OCI-LY7 (cell line): ENCODE measurements around the gene CAPZB. TPM values are rescaled to one million over a fixed set of nuclear protein-coding genes. Genes with fewer than 3 reads are reported as not detected.

ENCODE experiments used
- BruUV-seq: library from RNA; stranded (reverse); fragments of 400-500 nt; replicated peaks from 2 replicates; lab custom pipeline; 2021; lab: Mats Ljungman, UMichigan
- CTCF ChIA-PET: fragments of 300-600 bp; sonication (Branson Sonifier 250); formaldehyde crosslinking; loops from one replicate; lab custom pipeline; 2022; ENCODE audit warnings: antibody characterized with exemption; ENCODE audit not compliant: unreplicated experiment; lab: Charles Lee
- POLR2A ChIA-PET: fragments of 300-600 bp; sonication (Branson Sonifier 250); formaldehyde crosslinking; loops from one replicate; lab custom pipeline; 2022; ENCODE audit warnings: antibody characterized with exemption; lab: Charles Lee
- DNase-seq: peaks from one replicate; pipeline ENCODE4 v3.0.0-alpha.2; 2015; ENCODE audit warnings: low spot score
- H2AFZ ChIP-seq: fragments of 200-600 bp; sonication (generic), shearing (Covaris generic); 2 replicates; pipeline ENCODE4 v1.6.1; 2014; ENCODE audit warnings: mild to moderate bottlenecking, antibody characterized with exemption, low read length, moderate library complexity
- H3K27ac ChIP-seq: fragments of 200-600 bp; sonication (generic); 2 replicates; pipeline ENCODE4 v1.5.1; 2014; ENCODE audit warnings: mixed run types, low read depth, mild to moderate bottlenecking, moderate library complexity, low read length, inconsistent platforms; ENCODE audit not compliant: poor library complexity, severe bottlenecking
- H3K36me3 ChIP-seq: fragments of 200-600 bp; sonication (generic); 2 replicates; pipeline ENCODE4 v1.6.1; 2014; ENCODE audit warnings: mild to moderate bottlenecking, antibody characterized with exemption, low read length, moderate library complexity, mixed read lengths; ENCODE audit not compliant: insufficient read depth
- H3K4me1 ChIP-seq: fragments of 200-600 bp; sonication (generic); 2 replicates; pipeline ENCODE4 v1.5.1; 2014; ENCODE audit warnings: mild to moderate bottlenecking, low read length; ENCODE audit not compliant: insufficient read depth, poor library complexity, severe bottlenecking
- H3K4me2 ChIP-seq: fragments of 200-600 bp; sonication (generic); 2 replicates; pipeline ENCODE4 v1.6.1; 2014; ENCODE audit warnings: mild to moderate bottlenecking, low read length
- H3K4me3 ChIP-seq: fragments of 200-600 bp; sonication (generic); 2 replicates; pipeline ENCODE4 v1.5.1; 2014; ENCODE audit warnings: mild to moderate bottlenecking, low read depth, low read length; ENCODE audit not compliant: poor library complexity, severe bottlenecking
- H3K79me2 ChIP-seq: fragments of 200-600 bp; sonication (generic); 2 replicates; pipeline ENCODE4 v1.6.1; 2016; ENCODE audit warnings: low read depth, mild to moderate bottlenecking, low read length, moderate library complexity, mixed read lengths; ENCODE audit not compliant: insufficient read depth
- H3K9me2 ChIP-seq: fragments of 200-600 bp; sonication (generic); 2 replicates; pipeline ENCODE4 v1.6.1; 2016; ENCODE audit warnings: mild to moderate bottlenecking, low read length, mixed read lengths; ENCODE audit not compliant: insufficient read depth
- H3K9me3 ChIP-seq: fragments of 200-600 bp; sonication (generic); 2 replicates; pipeline ENCODE4 v1.6.1; 2014; ENCODE audit warnings: mild to moderate bottlenecking, mixed run types, low read length, mixed read lengths
- H4K20me1 ChIP-seq: fragments of 200-600 bp; sonication (generic); 2 replicates; pipeline ENCODE4 v1.6.1; 2014; ENCODE audit warnings: mild to moderate bottlenecking, antibody characterized with exemption, low read length, moderate library complexity, mixed read lengths; ENCODE audit not compliant: insufficient read depth
- EZH2phosphoT487 ChIP-seq: fragments of 200-600 bp; sonication (generic); IDR thresholded peaks from 2 replicates; pipeline ENCODE4 v1.6.1; 2018; ENCODE audit warnings: low read depth, borderline replicate concordance, mild to moderate bottlenecking, mixed run types, antibody characterized with exemption, low read length, moderate library complexity, mixed read lengths
- intact Hi-C: fragments of 100-400 bp; cut with micrococcal nuclease; formaldehyde crosslinking; loops from one replicate; pipeline ENCODE4 v1.10.0; 2022; ENCODE audit not compliant: unreplicated experiment
- total RNA-seq, 2 experiments: library from RNA; depleted of rRNA in 1 of 2; stranded (reverse); fragments of >200 nt in 1 of 2; shearing (Covaris generic) in 1 of 2; gene quantifications; 2 replicates each; pipeline ENCODE4 v1.2.3, GENCODE V29; 2014 to 2022
- TF ChIP-seq, protein P1 (sequence below): fragments of 200-600 bp; sonication (generic); conservative IDR thresholded peaks from 2 replicates; pipeline ENCODE4 v1.5.1; 2014; ENCODE audit warnings: mild to moderate bottlenecking, antibody characterized with exemption, low read length, moderate library complexity, mixed read lengths

CAPZB gene
- total RNA-seq, 2 experiments from 2014 or later, result 61.3 to 187 TPM

DNA sequence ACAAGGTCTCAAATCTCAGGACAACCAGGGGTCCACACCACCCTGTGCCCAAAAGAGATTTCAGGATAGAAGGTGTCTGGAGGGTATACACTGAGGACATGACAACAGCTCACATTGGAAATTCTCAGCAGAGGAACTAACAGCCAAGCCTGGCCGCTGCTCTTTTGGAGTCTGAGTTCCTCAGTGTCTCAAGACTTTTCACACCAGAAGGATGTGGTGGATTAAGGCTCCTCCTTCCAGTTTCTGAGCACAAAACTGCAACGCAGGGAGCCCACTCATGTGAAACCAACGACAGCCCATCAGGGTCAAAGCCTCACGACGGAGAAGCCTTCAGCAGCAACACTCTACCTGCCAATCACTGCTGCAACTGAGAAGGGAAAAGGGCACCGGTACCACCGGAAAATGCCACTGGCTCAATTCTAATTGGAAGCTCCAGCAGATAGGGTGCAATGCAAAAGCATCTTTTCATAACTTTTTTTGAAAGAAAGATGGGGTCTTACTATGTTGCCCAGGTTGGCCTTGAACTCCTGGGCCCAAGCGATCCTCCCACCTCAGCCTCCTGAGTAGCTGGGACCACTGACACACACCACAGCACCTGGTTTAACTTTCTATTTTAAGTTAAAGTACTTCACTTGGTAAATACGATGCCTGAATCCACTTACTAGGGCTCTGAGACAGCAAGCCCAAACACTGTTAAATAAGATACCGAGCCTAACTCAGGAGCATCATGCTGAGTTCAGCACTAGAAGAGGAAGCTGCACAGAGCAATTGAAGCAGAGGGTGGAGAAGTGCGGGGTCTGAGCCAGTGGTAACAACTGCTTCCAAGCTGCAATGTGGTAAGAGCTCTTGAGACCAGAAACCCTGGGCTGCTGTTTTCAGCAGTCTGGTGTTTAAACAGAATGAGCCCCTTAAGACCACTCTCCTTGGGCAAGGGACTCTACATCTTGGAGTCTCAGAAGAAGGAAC lies 7.8 kb downstream of the CAPZB start:
- Histone ChIP-seq H3K36me3 (peaks cover 37% of the 10 kb centered on the region), H3K4me2 (peak overlapping the region; percentile 78), H3K4me3 (peak overlapping the region; percentile 20), H3K9me2 (no peaks in the 10 kb centered on the region), H2AFZ (no peak overlapping the region), H3K27ac (peak overlapping the region; percentile 65), H4K20me1 (peaks cover 5% of the 10 kb centered on the region), H3K4me1 (peaks cover 33% of the 10 kb centered on the region), H3K9me3 (no peaks in the 10 kb centered on the region), H3K79me2 (peaks cover 77% of the 10 kb centered on the region)
- ChIA-PET POLR2A (interaction anchor here (1.3 kb wide), 2 partner anchors 9 to 14 kb away, joined by 3 to 4 read pairs; no protein-coding TSS in a partner anchor), CTCF (no interaction called here)
- TF ChIP-seq, protein P1, sequence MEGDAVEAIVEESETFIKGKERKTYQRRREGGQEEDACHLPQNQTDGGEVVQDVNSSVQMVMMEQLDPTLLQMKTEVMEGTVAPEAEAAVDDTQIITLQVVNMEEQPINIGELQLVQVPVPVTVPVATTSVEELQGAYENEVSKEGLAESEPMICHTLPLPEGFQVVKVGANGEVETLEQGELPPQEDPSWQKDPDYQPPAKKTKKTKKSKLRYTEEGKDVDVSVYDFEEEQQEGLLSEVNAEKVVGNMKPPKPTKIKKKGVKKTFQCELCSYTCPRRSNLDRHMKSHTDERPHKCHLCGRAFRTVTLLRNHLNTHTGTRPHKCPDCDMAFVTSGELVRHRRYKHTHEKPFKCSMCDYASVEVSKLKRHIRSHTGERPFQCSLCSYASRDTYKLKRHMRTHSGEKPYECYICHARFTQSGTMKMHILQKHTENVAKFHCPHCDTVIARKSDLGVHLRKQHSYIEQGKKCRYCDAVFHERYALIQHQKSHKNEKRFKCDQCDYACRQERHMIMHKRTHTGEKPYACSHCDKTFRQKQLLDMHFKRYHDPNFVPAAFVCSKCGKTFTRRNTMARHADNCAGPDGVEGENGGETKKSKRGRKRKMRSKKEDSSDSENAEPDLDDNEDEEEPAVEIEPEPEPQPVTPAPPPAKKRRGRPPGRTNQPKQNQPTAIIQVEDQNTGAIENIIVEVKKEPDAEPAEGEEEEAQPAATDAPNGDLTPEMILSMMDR, result no peak
- no peak for TF ChIP-seq EZH2phosphoT487
- no TSS peak for BruUV-seq
- DNase-seq, result peak; percentile 69
- intact Hi-C loops, result loop anchor here (1.0 kb wide), 1 partner anchor 8 kb away; the partner anchor contains the start of gene CAPZB

DNA sequence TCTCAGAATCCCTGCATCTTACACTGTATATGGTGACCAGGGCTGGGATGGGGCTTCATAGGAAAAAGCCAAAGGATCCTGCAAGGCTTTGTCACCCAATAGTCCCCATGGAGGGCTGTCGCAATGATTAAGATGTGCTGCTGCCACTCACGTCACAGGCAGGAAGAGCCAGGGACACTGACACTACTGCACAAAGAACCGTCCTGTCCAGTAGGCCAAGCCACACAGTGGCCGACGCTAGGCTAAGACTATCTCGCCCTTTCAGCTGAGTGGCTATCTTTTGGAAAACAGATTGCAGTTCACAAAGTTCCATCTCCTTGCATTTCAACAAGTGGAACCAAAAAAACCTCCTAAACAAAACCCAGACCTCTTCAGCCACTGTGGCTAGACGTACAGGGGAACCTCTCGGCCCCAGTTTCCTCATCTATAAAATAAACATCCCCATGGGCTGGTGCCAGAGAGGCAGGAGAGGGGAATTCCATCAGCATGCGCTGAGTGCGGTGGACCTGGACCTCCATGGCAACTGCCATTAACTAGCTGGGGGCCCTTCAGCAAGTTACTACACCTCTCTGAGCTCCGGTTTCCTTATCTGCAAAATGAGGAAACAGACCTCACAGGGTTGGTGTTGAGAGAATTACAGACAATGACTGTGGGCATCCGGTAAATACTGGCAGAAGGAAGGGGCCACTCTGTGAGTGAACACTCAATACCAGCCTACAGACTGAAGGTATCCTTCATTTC lies 8.7 kb downstream of the CAPZB start:
- DNase-seq, result peak; percentile 44
- H4K20me1 ChIP-seq, result peaks cover 4% of the 10 kb centered on the region; the same call in 1 of the 2 replicates
- H2AFZ ChIP-seq, result no peak overlapping the region
- POLR2A ChIA-PET, result interaction anchor here (1.3 kb wide), 1 partner anchor 15 kb away, joined by 3 read pairs; no protein-coding TSS in a partner anchor
- H3K4me3 ChIP-seq, result peak overlapping the region; percentile 20
- CTCF ChIA-PET, result no interaction called here
- H3K9me2 ChIP-seq, result no peaks in the 10 kb centered on the region
- H3K4me1 ChIP-seq, result peaks cover 24% of the 10 kb centered on the region
- peak overlapping the region; percentile 78 for H3K4me2 ChIP-seq
- H3K27ac ChIP-seq, result peak overlapping the region; percentile 65
- intact Hi-C loops, result loop anchor here (1.0 kb wide), 1 partner anchor 9 kb away; the partner anchor contains the start of gene CAPZB
- H3K36me3 ChIP-seq, result peaks cover 33% of the 10 kb centered on the region
- TF ChIP-seq EZH2phosphoT487, result no peak
- TF ChIP-seq, protein P1, result no peak
- peaks cover 72% of the 10 kb centered on the region for H3K79me2 ChIP-seq
- no peaks in the 10 kb centered on the region for H3K9me3 ChIP-seq
- BruUV-seq, result no TSS peak
